Upper lobe of left lung (tissue), 6 donors: ENCODE measurements around the gene KIF18B. TPM values are rescaled to one million over a fixed set of nuclear protein-coding genes. Genes with fewer than 3 reads are reported as not detected.

Experiments used
- ATAC-seq, 2 donors: fragments of 200-7000 bp; cut with Tn5 transposase; one replicate each; pipeline ENCODE4 v1.9.1; 2022; ENCODE audit warnings: mild to moderate bottlenecking in 2 of 2, moderate library complexity in 2 of 2; ENCODE audit not compliant: low FRiP score in 2 of 2
- DNase-seq, 2 donors: peaks; one replicate each; pipeline ENCODE4 v3.0.0-alpha.2; 2019 to 2020
- H3K27ac ChIP-seq, 4 donors: fragments of 200-600 bp; sonication (generic); one replicate each; pipeline ENCODE4 v1.5.1; 2016 to 2019
- H3K27me3 ChIP-seq, 4 donors: fragments of 200-600 bp; sonication (generic); one replicate each; pipeline ENCODE4 v1.5.1; 2017 to 2019
- H3K36me3 ChIP-seq, 4 donors: fragments of 200-600 bp; sonication (generic); one replicate each; pipeline ENCODE4 v1.5.1; 2016 to 2019
- H3K4me1 ChIP-seq, 4 donors: fragments of 200-600 bp; sonication (generic); one replicate each; pipeline ENCODE4 v1.5.1; 2018 to 2019
- H3K4me3 ChIP-seq, 4 donors: fragments of 200-600 bp; sonication (generic); one replicate each; pipeline ENCODE4 v1.5.1; 2017 to 2019; ENCODE audit warnings: mild to moderate bottlenecking in 2 of 4, moderate library complexity in 1 of 4
- H3K9me3 ChIP-seq, 4 donors: fragments of 200-600 bp; sonication (generic); one replicate each; pipeline ENCODE4 v1.5.1; 2018 to 2019
- EP300 ChIP-seq, 4 donors: sonication (generic); formaldehyde crosslinking; IDR thresholded peaks; one replicate each; pipeline ENCODE4 v1.5.1; 2017; ENCODE audit warnings: antibody characterized with exemption in 4 of 4, control low read depth in 2 of 4
- POLR2A ChIP-seq, 4 donors: fragments of 450-650 bp; IDR thresholded peaks; one replicate each; pipeline ENCODE4 v1.5.1; 2016 to 2017; ENCODE audit warnings: antibody characterized with exemption in 4 of 4, mild to moderate bottlenecking in 2 of 4
- POLR2AphosphoS5 ChIP-seq, 2 donors: sonication (generic); formaldehyde crosslinking; IDR thresholded peaks; one replicate each; pipeline ENCODE4 v1.5.1; 2017; ENCODE audit warnings: antibody characterized with exemption in 2 of 2
- WGBS, 2 donors: methylation state at CpG; one replicate each; pipeline ENCODE4 v1.1.5; 2017 to 2018; 5-methylcytosine and 5-hydroxymethylcytosine counted together
- total RNA-seq, 6 donors: library from RNA; depleted of rRNA in 4 of 6; stranded (reverse); fragments of >200 nt in 4 of 6; gene quantifications; one replicate each; pipeline versions ENCODE4 v1.1.0 to v1.2.1, GENCODE V29; 2016 to 2021
- TF ChIP-seq, protein P1 (sequence below), 6 experiments: fragments of 450-650 bp in 4 of 6; fragments of 200-600 bp in 2 of 6; sonication (generic) in 2 of 6; IDR thresholded peaks; one replicate each; pipeline ENCODE4 v1.5.1; 2016 to 2019; ENCODE audit warnings: antibody characterized with exemption in 6 of 6
- donor health status: DM: no; HTN: no; CAD: no; lungs with moderate emphysema.
- donor health status: DM: no; HTN: yes; CAD: no; lungs with severe emphysema.

Gene KIF18B
- total RNA-seq, 6 donors from 2014 or later = 0.49 to 2.9 (median 1.3) TPM

GRCh38 chr17:44919411-44919810, 28.2 kb downstream of the KIF18B start:
- WGBS, 2 donors = 68 to 78% methylated on average over 2 of the region's 2 CpGs
- peaks cover 0 to 17% (median 8%) of the 10 kb centered on the region in 4 donors for H3K4me1 ChIP-seq
- no peaks in the 10 kb centered on the region for H3K9me3 ChIP-seq
- no peaks in the 10 kb centered on the region for H3K36me3 ChIP-seq
- no peak overlapping the region for H3K4me3 ChIP-seq
- ATAC-seq = no peak
- DNase-seq = no peak
- TF ChIP-seq EP300 (IDR thresholded peaks at IDR 0.05) = no peak
- TF ChIP-seq, protein P1, sequence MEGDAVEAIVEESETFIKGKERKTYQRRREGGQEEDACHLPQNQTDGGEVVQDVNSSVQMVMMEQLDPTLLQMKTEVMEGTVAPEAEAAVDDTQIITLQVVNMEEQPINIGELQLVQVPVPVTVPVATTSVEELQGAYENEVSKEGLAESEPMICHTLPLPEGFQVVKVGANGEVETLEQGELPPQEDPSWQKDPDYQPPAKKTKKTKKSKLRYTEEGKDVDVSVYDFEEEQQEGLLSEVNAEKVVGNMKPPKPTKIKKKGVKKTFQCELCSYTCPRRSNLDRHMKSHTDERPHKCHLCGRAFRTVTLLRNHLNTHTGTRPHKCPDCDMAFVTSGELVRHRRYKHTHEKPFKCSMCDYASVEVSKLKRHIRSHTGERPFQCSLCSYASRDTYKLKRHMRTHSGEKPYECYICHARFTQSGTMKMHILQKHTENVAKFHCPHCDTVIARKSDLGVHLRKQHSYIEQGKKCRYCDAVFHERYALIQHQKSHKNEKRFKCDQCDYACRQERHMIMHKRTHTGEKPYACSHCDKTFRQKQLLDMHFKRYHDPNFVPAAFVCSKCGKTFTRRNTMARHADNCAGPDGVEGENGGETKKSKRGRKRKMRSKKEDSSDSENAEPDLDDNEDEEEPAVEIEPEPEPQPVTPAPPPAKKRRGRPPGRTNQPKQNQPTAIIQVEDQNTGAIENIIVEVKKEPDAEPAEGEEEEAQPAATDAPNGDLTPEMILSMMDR (IDR thresholded peaks at IDR 0.05) = no peak
- TF ChIP-seq POLR2A (IDR thresholded peaks at IDR 0.05) = no peak
- no peak for TF ChIP-seq POLR2AphosphoS5 (IDR thresholded peaks at IDR 0.05)
- H3K27me3 ChIP-seq = no peaks in the 10 kb centered on the region
- no peak overlapping the region for H3K27ac ChIP-seq

DNA sequence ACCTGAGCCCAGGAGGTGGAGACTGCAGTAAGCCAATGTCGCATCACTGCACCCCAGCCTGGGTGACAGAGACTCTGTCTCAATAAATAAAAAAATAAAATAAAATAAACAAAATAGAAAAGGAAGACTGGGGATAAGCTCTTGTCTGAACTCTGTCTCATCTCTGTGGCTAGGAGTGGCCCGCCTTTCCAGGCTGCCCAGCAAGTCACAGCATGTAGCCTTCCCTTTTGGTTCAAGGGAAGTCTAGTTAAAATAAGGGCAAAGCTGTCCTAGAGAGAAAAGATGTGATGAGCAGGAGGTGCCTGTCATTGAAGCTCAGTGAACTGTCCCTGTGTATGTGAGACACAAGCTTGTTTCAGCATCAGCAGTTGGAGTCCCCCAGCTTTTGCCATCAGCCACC, 29.6 kb downstream of the KIF18B start:
- H3K27me3 ChIP-seq = no peaks in the 10 kb centered on the region
- TF ChIP-seq, protein P1 (IDR thresholded peaks at IDR 0.05) = no peak
- TF ChIP-seq POLR2AphosphoS5 (IDR thresholded peaks at IDR 0.05) = no peak
- no peaks in the 10 kb centered on the region for H3K36me3 ChIP-seq
- no peaks in the 10 kb centered on the region for H3K9me3 ChIP-seq
- ATAC-seq = no peak
- no peak overlapping the region for H3K4me3 ChIP-seq
- H3K27ac ChIP-seq = no peak overlapping the region
- WGBS, 2 donors = 85 to 96% methylated on average over 2 of the region's 2 CpGs
- H3K4me1 ChIP-seq = peaks cover 0 to 17% (median 8%) of the 10 kb centered on the region in 4 donors
- no peak for DNase-seq

- TF ChIP-seq, protein P1 (IDR thresholded peaks at IDR 0.05) = no peak
- TF ChIP-seq POLR2AphosphoS5 (IDR thresholded peaks at IDR 0.05) (no peak), POLR2A (IDR thresholded peaks at IDR 0.05) (no peak), EP300 (IDR thresholded peaks at IDR 0.05) (no peak)
- Histone ChIP-seq H3K27ac (no peak overlapping the region), H3K4me3 (no peak overlapping the region), H3K9me3 (no peaks in the 10 kb centered on the region), H3K27me3 (peaks cover 0 to 1% (median 0%) of the 10 kb centered on the region in 4 donors), H3K4me1 (peaks cover 0 to 17% (median 8%) of the 10 kb centered on the region in 4 donors), H3K36me3 (no peaks in the 10 kb centered on the region)
- WGBS, 2 donors = 85 to 88% methylated on average over 3 to 6 of the region's 6 CpGs
- ATAC-seq = no peak
- DNase-seq = no peak
Observed at GRCh38 chr17:44917456-44917855, 30.1 kb downstream of the KIF18B start.

- DNase-seq = no peak
- TF ChIP-seq EP300 (IDR thresholded peaks at IDR 0.05) = no peak
- TF ChIP-seq, protein P1 (IDR thresholded peaks at IDR 0.05) = no peak
- TF ChIP-seq POLR2AphosphoS5 (IDR thresholded peaks at IDR 0.05) = no peak
- no peak for TF ChIP-seq POLR2A (IDR thresholded peaks at IDR 0.05)
- peaks cover 0 to 4% (median under 1%) of the 10 kb centered on the region in 4 donors for H3K27me3 ChIP-seq
- no peak overlapping the region for H3K4me3 ChIP-seq
- H3K9me3 ChIP-seq = no peaks in the 10 kb centered on the region
- no peak overlapping the region for H3K27ac ChIP-seq
- peaks cover 0 to 17% (median 8%) of the 10 kb centered on the region in 4 donors for H3K4me1 ChIP-seq
- 59 to 70% methylated on average over 6 of the region's 10 CpGs for WGBS, 2 donors
- ATAC-seq = no peak
- no peaks in the 10 kb centered on the region for H3K36me3 ChIP-seq
Observed at GRCh38 chr17:44916781-44917241, 30.8 kb downstream of the KIF18B start.
